ENCODE data around the gene PPIE. TPM values are rescaled to one million over a fixed set of nuclear protein-coding genes. Genes with fewer than 3 reads are reported as not detected.

Gene PPIE
- total and polyA plus RNA-seq, 2 of the 13 experiments (the other 11 are each of a cell fraction or from before 2014, with no cell fraction given), result 15.3 to 26.3 TPM

GRCh38 chr1:39690225-39690624, 48.5 kb upstream of the PPIE start (continued):
- TF ChIP-seq ZBTB1 (CRISPR knock-in tag; IDR thresholded peaks at IDR 0.05; ENCODE audit: borderline replicate concordance) (no peak), ZNF282 (IDR thresholded peaks at IDR 0.05; ENCODE audit: partially characterized antibody) (no peak), NFE2 (CRISPR knock-in tag; IDR thresholded peaks at IDR 0.05) (no peak), CC2D1A (CRISPR knock-in tag; IDR thresholded peaks at IDR 0.05) (no peak), FOXP1 (IDR thresholded peaks at IDR 0.05) (no peak), FOXP1 (CRISPR knock-in tag; IDR thresholded peaks at IDR 0.05) (no peak)
- TF ChIP-seq, protein P1, sequence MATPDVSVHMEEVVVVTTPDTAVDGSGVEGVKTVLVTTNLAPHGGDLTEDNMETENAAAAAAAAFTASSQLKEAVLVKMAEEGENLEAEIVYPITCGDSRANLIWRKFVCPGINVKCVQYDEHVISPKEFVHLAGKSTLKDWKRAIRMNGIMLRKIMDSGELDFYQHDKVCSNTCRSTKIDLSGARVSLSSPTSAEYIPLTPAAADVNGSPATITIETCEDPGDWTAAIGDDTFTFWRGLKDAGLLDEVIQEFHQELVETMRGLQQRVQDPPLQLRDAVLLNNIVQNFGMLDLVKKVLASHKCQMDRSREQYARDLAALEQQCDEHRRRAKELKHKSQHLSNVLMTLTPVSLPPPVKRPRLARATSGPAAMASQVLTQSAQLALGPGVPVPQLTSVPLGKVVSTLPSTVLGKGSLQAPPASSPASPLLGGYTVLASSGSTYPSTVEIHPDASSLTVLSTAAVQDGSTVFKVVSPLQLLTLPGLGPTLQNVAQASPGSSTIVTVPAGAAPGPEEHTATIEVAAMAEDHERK (CRISPR knock-in tag; IDR thresholded peaks at IDR 0.05; ENCODE audit: low read depth), result no peak

DNA sequence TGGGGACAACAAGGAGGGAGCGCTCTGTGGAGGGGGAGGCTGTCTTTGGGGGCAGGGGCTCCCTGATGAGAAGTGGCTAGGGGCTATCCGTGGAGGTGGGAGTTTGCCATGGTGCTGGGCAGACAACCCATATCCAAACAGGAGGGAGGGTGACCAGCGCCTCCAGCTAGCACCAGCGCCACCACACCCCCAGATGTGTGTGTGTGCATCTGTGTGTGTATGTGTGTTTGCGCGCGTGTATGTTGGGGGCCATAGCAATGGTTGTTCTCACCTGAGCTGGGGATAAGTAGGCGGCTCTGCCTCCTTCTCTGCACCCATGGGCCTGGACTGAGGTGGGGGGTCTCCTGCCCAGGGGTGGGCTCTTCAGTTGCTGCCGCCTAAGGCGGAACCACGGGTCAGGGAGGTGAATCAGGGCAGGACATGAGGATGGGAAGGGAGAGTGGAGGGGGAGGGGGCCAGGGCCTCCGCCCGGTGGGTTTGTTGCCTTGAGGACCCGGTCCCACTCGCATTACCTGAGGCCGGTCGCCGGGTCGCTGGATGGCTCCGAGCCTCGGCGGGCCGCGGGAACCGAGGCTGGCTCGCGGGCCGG, 47.8 kb upstream of the PPIE start:
- ATAC-seq (no peak), DNase-seq (ENCODE audit: low spot score) (no peak), FAIRE-seq (no peak)
- no peak overlapping the region for H2AFZ ChIP-seq (ENCODE audit: low read length)
- 64% methylated on average over 2 of the region's 28 CpGs for WGBS (ENCODE audit: low lambda C conversion rate)
- H3K4me3 ChIP-seq (replicated peaks in 1 of 3; ENCODE audit: insufficient read depth in 1 of 3, low read depth in 2 of 3, low read length in 3 of 3), result peak overlapping the region in 1 of 3 experiments; percentile 43; a peak in 1 of 6 replicates
- H3K4me2 ChIP-seq (ENCODE audit: low read depth, low read length), result peak overlapping the region; percentile 69
- no TSS peak for BruUV-seq (replicated peaks)
- in situ Hi-C loops (cut with HindIII; ENCODE audit: extremely low pct_ligation_motif_present, low pct_unique_long_range_greater_than_20kb), result no loop called here
- no peaks in the 10 kb centered on the region for H3K36me3 ChIP-seq (replicated peaks in 1 of 2; ENCODE audit: control insufficient read depth in 1 of 2, insufficient read depth in 2 of 2, low read length in 2 of 2)
- CTCF ChIA-PET (ENCODE audit: low intra/inter-chr PET ratio, low total read pairs), result no interaction called here
- intact Hi-C loops (cut with micrococcal nuclease; ENCODE audit: unreplicated experiment), result no loop called here
- H3K79me2 ChIP-seq (ENCODE audit: insufficient read depth, low read length), result no peaks in the 10 kb centered on the region
- peaks cover 11 to 53% of the 10 kb centered on the region in 2 experiments; a peak in 4 of 5 replicates for H3K27me3 ChIP-seq (ENCODE audit: control insufficient read depth in 1 of 2, insufficient read depth in 2 of 2, low read length in 2 of 2)
- no peak overlapping the region for H3K27ac ChIP-seq (ENCODE audit: extremely low read length, insufficient read depth, low read length)
- POLR2A ChIA-PET, result no interaction called here
- no peak overlapping the region for H3K9ac ChIP-seq (ENCODE audit: insufficient read depth, low read depth, low read length)
- H3K9me3 ChIP-seq (ENCODE audit: low read length), result no peaks in the 10 kb centered on the region
- H3K4me1 ChIP-seq (ENCODE audit: insufficient read depth, low read length), result peaks cover 11% of the 10 kb centered on the region; the same call in 1 of the 2 replicates
- no peaks in the 10 kb centered on the region for H4K20me1 ChIP-seq (ENCODE audit: insufficient read depth, low read length)
- TF ChIP-seq HDAC6 (IDR thresholded peaks at IDR 0.05; ENCODE audit: low read depth, low read length), result no peak
- TF ChIP-seq MTA1 (CRISPR knock-in tag; IDR thresholded peaks at IDR 0.05; ENCODE audit: borderline replicate concordance), result no peak
- TF ChIP-seq CHD2 (IDR thresholded peaks at IDR 0.05; ENCODE audit: low read depth, low read length), result no peak
- no peak for TF ChIP-seq ZNF275 (CRISPR knock-in tag; IDR thresholded peaks at IDR 0.05; ENCODE audit: borderline replicate concordance)
- no peak for TF ChIP-seq ZBTB42 (CRISPR knock-in tag; IDR thresholded peaks at IDR 0.05)
- peak; percentile 48; the same call in 1 of the 2 replicates for TF ChIP-seq ZNF768 (CRISPR knock-in tag; IDR thresholded peaks at IDR 0.05)
- TF ChIP-seq ZNF597 (CRISPR knock-in tag; IDR thresholded peaks at IDR 0.05), result no peak
- TF ChIP-seq, protein P2, sequence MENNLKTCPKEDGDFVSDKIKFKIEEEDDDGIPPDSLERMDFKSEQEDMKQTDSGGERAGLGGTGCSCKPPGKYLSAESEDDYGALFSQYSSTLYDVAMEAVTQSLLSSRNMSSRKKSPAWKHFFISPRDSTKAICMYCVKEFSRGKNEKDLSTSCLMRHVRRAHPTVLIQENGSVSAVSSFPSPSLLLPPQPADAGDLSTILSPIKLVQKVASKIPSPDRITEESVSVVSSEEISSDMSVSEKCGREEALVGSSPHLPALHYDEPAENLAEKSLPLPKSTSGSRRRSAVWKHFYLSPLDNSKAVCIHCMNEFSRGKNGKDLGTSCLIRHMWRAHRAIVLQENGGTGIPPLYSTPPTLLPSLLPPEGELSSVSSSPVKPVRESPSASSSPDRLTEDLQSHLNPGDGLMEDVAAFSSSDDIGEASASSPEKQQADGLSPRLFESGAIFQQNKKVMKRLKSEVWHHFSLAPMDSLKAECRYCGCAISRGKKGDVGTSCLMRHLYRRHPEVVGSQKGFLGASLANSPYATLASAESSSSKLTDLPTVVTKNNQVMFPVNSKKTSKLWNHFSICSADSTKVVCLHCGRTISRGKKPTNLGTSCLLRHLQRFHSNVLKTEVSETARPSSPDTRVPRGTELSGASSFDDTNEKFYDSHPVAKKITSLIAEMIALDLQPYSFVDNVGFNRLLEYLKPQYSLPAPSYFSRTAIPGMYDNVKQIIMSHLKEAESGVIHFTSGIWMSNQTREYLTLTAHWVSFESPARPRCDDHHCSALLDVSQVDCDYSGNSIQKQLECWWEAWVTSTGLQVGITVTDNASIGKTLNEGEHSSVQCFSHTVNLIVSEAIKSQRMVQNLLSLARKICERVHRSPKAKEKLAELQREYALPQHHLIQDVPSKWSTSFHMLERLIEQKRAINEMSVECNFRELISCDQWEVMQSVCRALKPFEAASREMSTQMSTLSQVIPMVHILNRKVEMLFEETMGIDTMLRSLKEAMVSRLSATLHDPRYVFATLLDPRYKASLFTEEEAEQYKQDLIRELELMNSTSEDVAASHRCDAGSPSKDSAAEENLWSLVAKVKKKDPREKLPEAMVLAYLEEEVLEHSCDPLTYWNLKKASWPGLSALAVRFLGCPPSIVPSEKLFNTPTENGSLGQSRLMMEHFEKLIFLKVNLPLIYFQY (CRISPR knock-in tag; IDR thresholded peaks at IDR 0.05; ENCODE audit: borderline replicate concordance), result 0 out of 2 replicates have a peak, but pooled peaks have one; percentile 25
- TF ChIP-seq SYNCRIP (IDR thresholded peaks at IDR 0.05; ENCODE audit: insufficient read depth, low read depth, low read length), result no peak
- no peak for TF ChIP-seq NR1H2 (CRISPR knock-in tag; IDR thresholded peaks at IDR 0.05; ENCODE audit: borderline replicate concordance, low read depth)
